Hematopoietic multipotent progenitor cell treated with erythropoietin and hydrocortisone succinate and interleukin-3 and kit ligand, for 17 days (in vitro differentiated cells): ENCODE measurements around the gene SMYD2.

ENCODE experiments used
- DNase-seq: peaks from one replicate; pipeline ENCODE4 v3.0.0-alpha.2; 2015; ENCODE audit warnings: low spot score

SMYD2 gene

DNA sequence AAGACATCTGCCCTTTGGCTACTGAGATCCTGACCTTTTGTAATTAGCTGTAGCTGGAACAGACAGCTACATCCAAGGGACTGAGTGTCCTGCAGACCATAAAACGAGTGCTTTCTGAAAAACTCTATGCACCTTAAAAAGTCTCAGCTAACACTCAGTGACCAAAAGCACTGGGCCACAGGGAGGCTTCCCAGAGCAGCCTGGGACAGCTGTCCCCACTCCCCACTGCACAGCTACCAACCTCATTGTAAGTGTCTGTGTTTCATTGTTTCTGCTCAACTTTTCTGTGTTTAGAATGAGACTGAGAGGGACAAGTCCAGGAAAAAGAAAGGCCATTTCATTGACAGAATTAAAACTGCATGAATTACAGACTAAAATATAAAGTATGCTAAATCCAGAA lies 80.7 kb downstream of the SMYD2 start:
- no peak for DNase-seq

DNA sequence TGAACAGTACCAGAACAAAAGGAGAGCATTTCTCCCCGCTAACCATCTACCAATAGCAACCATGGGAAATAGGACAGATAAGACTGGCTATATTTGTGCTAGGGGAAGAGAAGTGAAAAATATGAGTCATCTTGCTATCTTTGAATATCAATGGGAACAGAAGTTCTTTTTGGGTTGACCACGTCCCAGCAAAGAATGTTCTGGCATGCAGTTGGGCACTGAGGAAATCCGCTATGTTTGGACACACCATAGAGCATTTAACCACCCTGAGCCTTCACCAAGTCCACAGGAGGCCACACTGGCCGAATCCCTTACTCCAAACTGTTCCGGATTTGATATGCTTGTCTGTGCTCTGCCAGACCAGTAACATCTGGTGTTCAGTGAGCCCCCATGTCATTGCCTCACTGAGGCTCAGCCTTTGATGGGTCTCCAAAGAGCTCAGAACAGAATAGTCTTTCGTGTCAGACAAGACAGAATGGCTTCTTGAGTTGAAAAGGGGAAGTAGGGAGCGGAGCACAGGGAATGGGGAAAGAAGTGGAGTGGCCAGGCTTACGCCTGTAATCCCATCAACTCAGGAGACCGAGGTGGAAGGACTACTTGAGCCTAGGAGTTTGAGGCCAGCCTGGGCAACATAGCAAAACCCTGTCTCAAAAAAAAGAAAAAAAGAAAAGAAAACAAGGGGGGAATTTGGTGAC lies 81.4 kb downstream of the SMYD2 start:
- DNase-seq: no peak

DNA sequence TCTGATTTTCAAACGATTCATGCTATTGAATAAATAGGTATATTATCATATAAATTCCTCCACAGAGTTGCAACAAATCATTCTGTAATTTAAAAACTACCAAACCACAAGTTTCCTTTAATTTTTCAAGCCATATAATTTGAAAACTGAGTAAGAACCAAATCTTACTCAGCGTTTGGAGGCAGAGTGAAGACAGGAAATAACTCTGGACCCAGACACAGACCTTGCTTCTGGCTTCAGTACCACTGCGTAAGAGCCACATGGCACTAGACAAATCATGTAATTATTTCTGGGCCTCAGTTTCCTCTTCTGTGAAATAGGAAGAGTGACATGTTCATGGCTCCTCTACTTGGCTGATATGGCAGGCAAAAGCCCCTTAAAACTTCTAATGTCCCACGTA lies 82.4 kb downstream of the SMYD2 start:
- no peak for DNase-seq

DNA sequence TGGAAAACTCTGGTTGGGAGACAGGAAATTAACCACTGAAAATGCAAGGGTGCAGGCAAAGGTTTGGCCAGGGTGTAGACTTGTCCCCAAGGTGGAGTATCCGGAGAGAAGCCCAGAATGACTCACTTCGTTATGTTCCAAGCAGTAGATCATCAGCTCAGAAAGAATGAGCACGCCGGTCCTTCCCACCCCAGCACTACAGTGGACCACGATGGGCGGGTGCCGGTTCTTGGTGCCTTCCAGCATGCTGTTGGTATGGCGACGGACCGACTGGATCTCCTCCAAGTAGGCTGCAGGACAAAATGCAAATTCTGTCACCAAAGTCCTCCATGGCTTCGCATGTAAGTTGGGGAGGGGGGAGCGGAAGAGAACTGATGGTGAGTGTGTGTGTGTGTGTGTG lies 83.4 kb downstream of the SMYD2 start:
- no peak for DNase-seq

DNA sequence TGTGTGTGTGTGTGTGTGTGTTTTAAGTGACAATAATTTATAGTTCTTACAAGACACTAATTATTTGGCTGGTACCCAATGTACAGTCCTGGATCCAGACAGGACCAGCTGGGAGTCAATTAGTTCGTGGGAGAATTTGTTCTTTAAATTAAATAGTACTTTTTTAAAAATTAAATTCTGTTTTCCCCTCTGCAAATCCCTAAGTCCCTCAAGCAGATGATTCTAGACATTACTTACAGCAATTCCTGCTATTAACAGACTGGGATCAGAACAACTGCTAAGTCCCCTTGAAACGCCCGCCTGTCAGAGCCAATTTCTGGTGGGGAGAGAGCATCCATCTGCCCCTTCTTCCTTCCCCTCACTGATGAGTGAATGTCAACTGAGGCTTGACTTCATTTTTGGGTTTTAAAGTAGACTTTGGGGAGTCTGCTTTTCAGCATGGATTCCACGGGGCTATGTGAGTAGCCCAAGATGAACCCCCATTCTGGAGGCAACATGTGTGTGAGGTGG lies 83.9 kb downstream of the SMYD2 start:
- no peak for DNase-seq

DNA sequence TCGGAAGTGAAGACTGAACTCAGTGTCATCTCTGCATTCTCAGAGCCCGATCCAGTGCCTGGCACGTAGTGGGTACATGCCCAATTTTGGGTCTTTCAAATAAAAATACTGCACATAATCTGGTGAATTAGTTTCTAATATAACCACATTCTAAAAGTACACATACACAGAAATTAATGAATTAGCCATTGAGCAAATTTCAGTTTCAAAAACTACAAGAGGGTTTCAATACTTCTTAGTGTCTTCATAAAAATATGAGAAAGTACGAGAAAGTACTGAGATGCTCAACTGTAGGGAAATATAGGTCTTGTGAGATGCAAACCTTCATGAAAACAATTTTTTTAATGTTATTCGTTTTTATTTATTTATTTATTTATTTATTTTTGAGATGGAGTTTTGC lies 86.9 kb downstream of the SMYD2 start:
- no peak for DNase-seq

DNA sequence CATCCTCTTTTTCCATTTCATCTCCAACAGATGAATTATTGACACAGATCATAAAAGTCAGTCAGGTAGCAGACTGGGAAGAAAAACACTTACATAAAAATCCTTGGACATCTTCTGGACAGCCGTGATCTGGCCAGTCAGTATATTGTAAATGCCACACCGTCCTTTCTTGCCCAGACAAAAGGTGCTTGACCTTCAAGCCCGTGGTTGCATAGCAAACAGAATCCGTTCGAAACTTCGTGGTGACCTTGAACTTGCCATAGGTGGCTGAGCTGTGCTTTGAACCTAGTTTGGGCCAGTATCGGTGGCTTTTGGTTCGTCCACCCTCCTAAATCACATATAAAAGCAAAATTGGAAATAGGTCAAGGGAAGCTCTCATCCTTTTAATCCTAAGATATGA lies 88.4 kb downstream of the SMYD2 start:
- no peak for DNase-seq

DNA sequence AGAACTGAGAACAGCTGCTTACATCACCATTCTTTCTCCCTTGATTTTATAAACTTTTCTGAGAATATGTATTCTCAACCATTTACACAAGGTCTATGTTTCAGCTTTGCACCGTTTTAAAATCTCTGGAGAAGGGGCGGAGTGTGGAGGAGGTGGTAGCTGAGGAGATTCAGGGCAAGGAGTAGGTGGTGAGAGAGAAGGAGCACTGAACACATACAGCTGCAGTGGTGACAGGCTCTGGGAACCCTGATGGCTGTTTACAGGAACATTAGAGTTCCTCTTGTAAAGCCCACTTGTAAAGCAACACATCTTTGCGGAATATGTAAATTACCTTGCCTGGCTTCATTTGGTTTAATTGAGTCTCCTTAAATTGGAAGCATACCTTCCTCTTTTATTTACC lies 89.7 kb downstream of the SMYD2 start:
- DNase-seq: no peak

DNA sequence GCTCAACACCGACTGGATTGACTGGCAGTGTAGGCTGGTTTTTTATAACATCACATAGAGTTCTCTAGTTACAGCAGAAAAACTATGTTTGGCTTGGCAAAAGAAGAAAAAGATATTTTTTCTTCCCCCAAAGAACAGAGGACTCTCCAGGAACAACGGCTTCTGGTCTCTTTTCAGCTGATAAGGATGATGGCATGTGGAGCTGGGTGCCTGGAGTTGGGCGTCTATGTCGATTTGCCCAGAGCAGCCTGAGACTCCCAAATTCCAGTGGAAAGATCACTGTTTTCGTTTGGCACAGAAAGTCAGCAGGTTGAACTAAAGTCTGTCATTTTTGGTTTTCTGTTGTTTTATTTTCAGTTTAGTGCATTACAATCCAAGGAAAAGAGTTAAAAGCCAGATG lies 91.1 kb downstream of the SMYD2 start:
- no peak for DNase-seq

DNA sequence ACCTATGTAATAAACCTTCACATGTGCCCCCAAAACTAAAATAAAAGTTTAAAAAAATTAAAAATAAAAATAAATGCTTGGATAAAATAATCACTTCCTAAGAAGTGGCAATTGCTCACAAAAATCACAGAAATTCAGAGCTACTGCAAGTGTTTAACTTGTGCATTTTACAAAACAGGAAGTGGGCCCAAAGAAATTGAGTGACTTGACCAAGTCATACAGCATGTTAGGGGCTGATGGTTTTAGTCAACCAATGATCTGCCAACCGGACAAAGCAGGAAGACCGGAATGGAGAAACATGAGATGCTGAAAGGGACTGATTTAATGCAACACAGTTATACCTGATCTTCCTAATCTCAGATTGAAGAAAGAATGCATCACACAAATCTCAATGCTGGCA lies 96.5 kb downstream of the SMYD2 start:
- no peak for DNase-seq

DNA sequence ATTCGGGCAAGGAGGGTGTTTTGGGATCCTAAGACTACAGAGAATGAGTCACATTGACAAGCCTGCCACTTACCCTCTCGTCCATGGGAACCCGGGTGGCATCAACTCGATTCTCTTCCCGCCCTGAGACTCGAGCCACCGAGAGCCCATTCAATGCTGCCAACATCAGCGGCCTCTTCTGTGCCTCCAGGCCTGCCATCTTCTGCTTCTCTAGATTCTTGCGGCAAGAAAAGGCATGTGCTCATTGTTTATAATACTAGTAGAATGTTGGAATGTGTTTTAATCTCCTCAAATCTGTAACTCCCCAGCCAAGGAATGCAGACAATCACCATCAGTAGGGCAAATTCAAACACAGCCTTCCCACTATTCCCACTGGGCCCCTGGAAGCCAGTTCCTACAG lies 96.9 kb downstream of the SMYD2 start:
- DNase-seq: no peak

DNA sequence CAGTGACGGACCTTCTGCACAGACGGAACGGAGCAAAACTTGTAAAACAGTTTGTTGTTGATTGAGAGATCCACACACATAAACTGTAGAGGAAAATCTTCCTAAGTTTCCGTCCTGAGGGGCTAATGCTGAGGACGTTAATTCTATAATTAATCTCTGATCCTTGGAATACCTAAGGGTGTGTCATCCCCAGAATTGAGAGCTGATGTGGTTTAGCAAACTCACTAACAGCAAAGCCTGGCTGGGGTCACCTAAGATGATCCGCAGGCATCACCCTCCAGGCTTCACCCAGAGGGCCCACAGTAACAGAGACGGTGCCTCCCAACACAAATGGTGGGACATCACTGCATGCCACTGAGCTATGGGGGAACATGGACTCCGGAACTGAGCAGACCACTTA lies 97.5 kb downstream of the SMYD2 start:
- DNase-seq: no peak

DNA sequence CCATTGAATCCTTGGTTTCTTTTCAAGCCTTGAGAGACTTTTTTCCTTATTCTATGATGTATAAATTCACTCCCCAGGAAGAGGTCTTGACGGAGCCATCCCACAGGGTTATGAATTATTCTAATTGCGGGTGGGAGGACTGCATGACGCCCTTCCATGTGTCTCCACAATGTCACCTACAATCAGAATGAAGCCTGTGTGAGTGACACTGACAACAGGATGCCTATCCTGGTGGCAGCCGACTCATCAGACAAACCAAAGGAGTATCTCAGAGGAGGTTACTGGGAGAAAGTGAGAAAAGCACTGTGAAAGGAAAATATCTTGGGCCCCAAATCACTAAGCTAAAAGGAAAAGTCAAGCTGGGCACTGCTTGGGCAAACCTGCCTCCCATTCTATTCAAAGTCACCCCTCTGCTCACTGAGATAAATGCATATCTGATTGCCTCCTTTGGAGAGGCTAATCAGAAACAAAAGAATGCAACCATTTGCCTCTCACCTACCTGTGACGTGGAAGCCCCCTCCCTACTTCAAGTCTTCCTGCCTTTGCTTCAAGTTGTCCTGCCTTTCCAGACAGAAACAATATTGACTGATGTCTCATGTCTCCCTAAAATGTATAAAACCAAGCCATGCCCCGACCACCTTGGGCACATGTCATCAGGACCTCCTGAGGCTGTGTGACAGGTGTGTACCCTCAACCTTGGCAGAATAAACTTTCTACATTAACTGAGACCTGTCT lies 98.4 kb downstream of the SMYD2 start:
- no peak for DNase-seq

DNA sequence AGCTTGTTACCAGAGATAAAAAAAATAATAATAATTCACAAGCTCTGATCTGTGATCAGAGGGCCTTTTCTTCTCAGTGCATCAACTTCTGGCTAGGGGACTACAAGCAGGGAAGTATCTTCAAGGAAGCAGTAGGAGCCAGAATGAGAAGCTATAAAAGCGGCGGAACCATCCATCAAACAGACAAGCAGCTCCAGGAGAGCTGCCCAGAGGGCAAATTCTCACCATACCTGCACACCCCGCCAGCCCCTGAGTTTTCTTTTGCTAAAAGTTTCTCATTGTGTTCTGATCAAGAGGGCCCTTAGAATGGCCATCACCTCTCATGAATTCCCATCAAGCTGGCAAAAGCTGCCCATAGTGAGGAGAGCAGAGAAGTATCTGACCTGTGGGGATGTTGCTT lies 99.4 kb downstream of the SMYD2 start:
- DNase-seq: no peak

DNA sequence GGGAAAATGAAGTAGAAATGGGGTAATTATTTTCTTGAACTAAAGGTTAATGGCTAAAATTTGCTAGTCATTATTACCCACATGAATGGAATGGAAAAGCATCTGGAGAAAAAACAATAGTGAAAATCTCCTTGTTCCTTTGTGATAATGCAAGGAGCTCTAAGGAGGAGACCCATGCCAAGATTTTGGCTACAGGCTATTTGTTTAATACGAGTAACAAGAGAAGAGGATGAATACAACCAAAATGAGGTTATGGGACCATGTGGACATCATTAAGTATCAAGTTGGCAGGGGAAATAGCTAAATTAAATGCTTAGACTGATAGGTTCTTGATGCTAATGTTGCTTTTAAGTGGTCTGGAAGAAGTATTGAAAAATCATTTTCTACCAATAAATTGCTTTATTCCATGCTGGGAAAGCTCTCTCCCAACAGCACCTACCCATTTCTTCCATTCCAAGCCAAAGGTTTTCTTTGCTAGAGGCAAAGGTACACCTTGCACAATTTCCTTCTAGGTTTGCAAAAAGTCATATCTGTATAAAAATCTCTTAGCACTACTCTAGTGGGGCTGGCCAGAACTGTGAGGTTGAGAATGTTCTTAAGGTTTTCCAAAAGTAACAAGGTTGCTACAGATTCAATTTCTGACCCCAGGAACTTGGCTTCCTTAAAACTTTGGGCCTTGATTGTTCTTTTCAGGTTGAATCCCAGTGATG lies 100.2 kb downstream of the SMYD2 start:
- DNase-seq: no peak

DNA sequence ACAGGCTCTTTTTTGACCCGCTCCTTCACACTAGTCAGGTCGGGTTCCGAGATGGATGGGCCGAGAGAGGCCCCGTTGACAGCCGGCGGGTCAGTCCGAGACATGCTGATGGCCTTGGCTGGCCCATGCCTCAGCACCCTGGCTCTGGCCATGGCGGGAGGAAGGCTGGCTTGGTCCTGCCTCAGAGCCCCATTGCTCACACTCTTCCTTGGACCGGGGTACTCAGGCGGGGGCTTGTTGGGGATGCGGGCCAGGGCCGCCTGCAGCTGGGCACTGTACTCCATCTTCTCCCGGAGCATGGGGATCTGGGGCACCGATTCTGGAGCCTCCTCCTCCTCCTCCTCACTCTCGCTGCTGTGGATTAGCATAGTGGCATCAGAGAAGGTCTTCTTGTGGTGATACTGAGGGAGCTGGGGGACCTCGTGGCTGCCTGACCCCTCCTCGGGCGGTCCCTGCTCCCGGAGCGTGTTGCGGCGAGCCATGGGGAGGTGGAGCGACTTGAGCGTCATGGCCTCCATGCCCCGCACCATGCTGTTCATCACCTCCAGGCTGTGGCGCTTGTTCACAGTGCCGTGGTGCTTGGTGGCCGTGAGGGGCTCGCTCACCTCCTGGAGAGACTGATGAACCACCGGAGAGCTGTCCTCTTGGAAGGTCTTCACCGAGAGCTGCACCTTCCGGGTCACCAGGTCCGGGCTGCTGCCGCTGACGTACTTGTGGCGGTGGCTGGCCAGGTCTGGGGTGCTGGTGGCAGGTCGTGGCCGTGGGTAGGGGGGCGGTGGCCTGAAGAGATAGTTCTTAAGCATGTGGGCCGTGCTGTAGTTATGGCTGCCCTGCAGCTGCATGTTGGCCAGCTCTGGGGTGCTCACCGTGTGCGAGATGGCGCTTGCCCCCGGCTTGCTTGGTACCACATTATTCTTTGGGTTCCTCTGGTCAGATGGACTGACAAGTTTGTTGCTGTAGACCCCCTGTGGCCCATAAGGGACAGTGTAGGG lies 102.7 kb downstream of the SMYD2 start:
- no peak for DNase-seq

DNA sequence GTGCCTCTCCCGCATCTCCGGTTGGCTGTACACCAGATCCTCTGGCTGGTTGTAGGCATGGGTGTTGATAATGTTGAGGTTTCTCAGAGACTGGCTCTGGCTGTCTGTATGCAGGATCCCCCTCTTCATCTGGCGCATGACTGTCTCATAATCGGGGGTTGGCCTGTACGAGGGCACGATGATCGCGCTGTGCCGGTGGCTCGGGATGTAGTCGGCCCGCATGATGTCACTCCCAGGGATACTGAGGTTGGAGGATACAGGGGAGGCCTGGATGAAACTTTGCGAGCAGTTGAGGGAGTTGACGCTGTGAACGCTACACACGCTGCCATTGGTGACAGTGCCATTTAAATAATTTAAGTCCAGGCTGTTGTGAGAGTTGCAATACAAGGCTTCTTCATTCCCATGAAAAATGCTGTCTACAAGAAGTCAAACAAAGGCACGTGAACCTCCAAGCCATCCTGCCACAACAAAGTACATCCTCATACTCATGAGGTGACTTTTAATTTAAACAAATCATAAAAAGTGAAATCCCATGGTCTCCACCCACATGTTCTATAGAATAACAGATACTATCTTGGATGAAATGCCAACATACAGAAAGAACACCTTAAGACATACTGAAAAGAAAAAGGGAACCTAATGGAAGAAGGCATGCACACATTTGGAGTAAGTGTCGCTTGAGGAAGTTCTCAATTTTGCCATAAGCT lies 103.6 kb downstream of the SMYD2 start:
- no peak for DNase-seq

DNA sequence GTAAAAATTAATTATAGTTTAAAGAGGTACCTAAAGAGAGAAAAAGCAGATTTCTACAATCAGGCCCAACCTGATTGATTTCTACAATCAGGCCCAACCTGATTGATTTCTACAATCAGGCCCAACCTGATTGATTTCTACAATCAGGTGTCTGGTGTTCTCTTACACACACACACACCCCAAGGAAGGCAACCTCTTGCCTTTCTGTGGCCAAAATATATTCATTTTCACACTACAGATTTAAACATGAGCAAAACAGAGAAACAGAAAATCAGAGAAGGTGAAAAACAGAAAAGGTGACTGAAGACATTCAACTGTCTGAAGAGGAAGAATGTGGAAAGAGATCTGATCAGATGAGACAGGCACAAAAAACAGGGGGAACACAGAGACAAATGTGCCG lies 104.5 kb downstream of the SMYD2 start:
- no peak for DNase-seq

DNA sequence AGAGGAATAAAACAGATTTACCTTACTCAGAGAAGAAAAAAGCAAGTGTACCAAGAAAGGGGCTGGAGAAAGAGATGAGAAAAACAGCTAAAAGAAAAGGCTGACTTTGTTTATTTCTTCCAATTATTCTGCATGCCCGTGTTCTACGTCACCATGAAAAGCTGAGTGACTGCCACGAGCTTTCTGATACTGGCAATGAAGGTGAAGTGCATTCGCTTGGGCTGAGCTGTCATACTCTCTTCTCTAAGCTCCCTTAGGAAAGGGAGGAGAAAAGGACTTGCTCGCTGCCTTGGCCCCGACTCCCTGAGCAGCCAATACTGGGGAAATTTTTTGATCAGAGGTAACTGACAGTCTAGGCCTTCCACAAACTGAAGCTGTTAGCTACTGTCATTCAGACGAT lies 105.4 kb downstream of the SMYD2 start:
- no peak for DNase-seq
